ENCODE measurements around the gene ARMC9.
"Not testable (repeated sequence)": the region's sequence is repeated elsewhere in the genome, so short reads cannot be mapped to it uniquely, and the experiment has no call there.

ARMC9 gene

DNA sequence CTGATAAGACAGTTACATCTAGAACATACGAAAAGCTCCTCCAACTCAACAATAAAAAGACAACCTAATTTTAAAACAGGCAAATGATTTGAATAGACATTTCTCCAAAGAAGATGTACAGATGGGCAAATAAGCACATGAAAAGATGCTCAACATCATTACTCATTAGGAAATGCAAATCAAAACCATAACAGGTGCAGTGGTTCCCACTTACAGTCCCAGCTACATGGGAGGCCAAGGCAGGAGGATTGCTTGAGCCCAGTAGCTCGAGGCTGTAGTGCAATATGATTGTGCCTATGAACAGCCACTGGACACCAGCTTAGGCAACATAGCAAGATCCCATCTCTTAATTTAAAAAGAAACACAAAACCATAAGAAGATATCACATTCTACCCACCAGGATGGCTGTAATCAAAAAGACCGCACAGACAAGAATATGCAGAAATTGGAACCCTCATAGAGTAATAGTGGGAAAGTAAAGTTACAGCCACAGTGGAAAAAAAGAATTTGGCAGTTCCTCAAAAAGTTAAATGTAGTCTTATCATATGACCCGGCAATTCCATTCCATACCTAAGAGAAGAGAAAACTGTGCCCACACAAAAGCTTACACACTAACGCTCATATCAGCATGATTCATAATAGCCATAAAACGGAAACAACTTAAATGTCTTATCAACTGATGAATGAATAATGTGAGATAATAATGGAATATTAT lies 30.5 kb upstream of the ARMC9 start:
- no peak for TF ChIP-seq Cebpa-rat (IDR thresholded peaks at IDR 0.05)
- peaks cover 90% of the 10 kb centered on the region for H3K36me3 ChIP-seq
- H3K9me3 ChIP-seq = no peaks in the 10 kb centered on the region
- peaks cover 5% of the 10 kb centered on the region; the same call in 1 of the 2 replicates for H3K4me1 ChIP-seq
- no peak overlapping the region for H3K4me3 ChIP-seq
- H3K4me2 ChIP-seq = no peak overlapping the region
- no peak overlapping the region for H3K9ac ChIP-seq
- H4K20me1 ChIP-seq = no peaks in the 10 kb centered on the region
- H3K27me3 ChIP-seq = no peaks in the 10 kb centered on the region
- H3K27ac ChIP-seq = no peak overlapping the region

DNA sequence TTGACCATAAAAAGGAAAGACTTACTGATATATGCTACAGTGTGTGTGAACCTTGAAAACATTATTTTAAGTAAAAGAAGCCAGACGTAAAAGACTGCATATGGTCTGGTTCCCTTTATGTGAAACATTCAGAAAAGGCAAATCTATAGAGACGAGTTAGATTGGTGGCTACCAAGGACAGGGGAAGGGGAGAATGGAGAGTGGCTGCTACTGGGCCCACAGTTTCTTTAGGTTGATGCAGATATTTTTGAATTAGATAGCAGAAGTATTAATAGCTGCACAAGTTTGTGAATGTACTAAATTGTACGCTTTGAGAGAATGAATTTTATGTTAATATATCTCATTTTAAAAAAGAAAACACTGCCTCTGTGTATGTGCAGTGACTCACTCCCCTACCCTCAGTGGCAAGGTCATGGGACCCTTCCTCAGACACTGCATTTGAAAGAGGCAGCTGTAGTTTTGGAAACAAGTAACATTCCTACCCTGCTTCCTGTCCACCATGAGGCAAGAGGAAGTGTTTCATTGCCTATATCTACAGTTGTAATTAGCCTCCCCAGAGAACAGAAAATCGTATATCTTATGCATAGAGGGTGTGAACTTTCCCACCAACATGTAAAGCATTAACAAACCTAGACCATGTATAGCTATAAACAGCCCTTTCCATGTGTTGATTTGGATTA lies 29.8 kb upstream of the ARMC9 start:
- Histone ChIP-seq H3K4me2 (no peak overlapping the region), H3K27ac (no peak overlapping the region), H4K20me1 (no peaks in the 10 kb centered on the region), H3K4me3 (no peak overlapping the region), H3K9ac (no peak overlapping the region), H3K27me3 (no peaks in the 10 kb centered on the region), H3K36me3 (peaks cover 89% of the 10 kb centered on the region), H3K4me1 (peaks cover 5% of the 10 kb centered on the region; the same call in 1 of the 2 replicates), H3K9me3 (no peaks in the 10 kb centered on the region)
- TF ChIP-seq Cebpa-rat (IDR thresholded peaks at IDR 0.05) = no peak

DNA sequence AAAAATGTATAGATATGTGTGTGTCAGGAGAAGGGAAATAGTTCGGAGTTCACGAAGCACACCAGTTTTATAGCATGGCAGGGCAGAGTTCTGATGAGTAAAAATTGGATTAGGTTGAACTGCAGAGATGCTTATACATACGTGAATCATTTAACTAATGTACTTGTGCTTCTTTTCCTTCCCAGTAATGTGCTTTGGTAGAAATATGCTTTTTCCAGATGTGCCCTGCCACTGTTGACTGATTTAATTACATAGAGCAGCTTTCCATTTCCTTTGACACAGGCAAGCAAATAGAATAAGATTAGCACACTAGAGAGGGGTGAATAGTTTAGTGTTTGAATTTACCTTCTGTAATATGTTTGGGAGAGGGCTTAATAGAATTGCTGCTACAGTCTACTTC lies 28.9 kb upstream of the ARMC9 start:
- no peak overlapping the region for H3K27ac ChIP-seq
- peaks cover 92% of the 10 kb centered on the region for H3K36me3 ChIP-seq
- no peak overlapping the region for H3K9ac ChIP-seq
- H3K4me1 ChIP-seq = peaks cover 5% of the 10 kb centered on the region; the same call in 1 of the 2 replicates
- no peaks in the 10 kb centered on the region for H4K20me1 ChIP-seq
- no peaks in the 10 kb centered on the region for H3K27me3 ChIP-seq
- H3K9me3 ChIP-seq = no peaks in the 10 kb centered on the region
- no peak overlapping the region for H3K4me3 ChIP-seq
- no peak for TF ChIP-seq Cebpa-rat (IDR thresholded peaks at IDR 0.05)
- H3K4me2 ChIP-seq = no peak overlapping the region

DNA sequence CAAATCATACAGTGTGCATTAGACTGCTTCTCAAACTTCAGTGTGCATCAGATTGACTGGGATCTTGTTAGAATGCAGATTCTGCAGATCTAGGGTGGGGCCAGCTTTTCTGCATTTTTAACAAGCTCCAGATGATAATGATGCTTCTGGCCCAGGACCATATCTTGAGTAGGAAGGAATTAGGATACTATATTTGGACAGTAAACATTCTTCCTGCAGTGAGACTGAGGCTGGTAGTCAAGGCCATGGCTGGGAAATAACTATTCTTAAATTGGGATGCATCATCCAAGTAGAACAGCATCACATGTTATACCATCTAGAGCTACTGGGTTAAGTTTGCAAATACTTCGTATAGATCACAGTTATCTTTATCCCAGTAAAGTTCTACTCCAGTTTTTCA lies 28.4 kb upstream of the ARMC9 start:
- H3K27me3 ChIP-seq = no peaks in the 10 kb centered on the region
- peaks cover 5% of the 10 kb centered on the region; the same call in 1 of the 2 replicates for H3K4me1 ChIP-seq
- H3K4me2 ChIP-seq = no peak overlapping the region
- H3K36me3 ChIP-seq = peaks cover 94% of the 10 kb centered on the region
- H3K9ac ChIP-seq = no peak overlapping the region
- no peak for TF ChIP-seq Cebpa-rat (IDR thresholded peaks at IDR 0.05)
- H4K20me1 ChIP-seq = no peaks in the 10 kb centered on the region
- no peak overlapping the region for H3K27ac ChIP-seq
- H3K9me3 ChIP-seq = no peaks in the 10 kb centered on the region
- H3K4me3 ChIP-seq = no peak overlapping the region

DNA sequence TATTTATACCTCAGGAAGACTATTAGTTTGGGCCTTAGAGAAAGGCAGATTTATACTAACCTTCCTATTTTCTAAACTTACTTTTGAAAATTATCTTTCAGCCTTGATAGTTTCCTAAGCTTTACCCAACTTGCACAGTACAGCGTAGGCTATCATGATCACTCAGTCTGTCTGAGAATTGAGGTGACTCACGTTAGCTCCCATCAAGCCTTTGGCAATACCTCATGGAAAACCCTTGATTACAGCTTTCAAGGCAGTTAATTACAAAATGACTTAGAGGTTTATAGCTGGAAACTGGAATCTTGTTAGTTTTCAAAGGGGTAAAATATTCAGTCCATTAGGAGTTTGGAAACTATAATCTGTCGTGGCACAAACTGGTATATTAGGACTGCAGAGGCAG lies 26.4 kb upstream of the ARMC9 start:
- no peaks in the 10 kb centered on the region for H3K9me3 ChIP-seq
- peaks cover 5% of the 10 kb centered on the region; the same call in 1 of the 2 replicates for H3K4me1 ChIP-seq
- H3K36me3 ChIP-seq = peaks cover 93% of the 10 kb centered on the region
- H3K27me3 ChIP-seq = no peaks in the 10 kb centered on the region
- no peak for TF ChIP-seq Cebpa-rat (IDR thresholded peaks at IDR 0.05)
- H3K4me3 ChIP-seq = no peak overlapping the region
- no peak overlapping the region for H3K4me2 ChIP-seq
- no peak overlapping the region for H3K27ac ChIP-seq
- no peak overlapping the region for H3K9ac ChIP-seq
- no peaks in the 10 kb centered on the region for H4K20me1 ChIP-seq

DNA sequence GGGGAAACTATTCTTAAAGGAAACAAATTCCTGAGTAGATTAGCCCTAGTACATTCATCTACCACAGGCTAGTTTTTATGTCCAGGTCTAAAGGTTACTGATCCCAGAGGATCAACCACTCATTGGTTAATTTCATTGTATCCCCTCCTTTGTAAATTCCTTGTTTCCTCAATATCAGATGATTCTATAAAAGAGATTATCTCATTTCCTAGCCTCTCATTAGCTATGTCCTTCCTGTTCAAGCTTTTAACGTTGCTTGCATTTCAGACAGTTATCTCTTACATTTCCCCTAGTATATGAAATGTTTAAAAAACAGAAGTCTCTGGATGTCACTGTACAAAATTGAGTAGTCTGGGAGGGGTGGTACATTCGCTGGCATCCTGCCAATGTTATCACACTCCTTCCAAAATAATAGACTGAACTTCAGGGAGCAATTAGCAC lies 24.2 kb upstream of the ARMC9 start:
- H3K36me3 ChIP-seq = peaks cover 76% of the 10 kb centered on the region
- no peak overlapping the region for H3K4me3 ChIP-seq
- H3K27me3 ChIP-seq = no peaks in the 10 kb centered on the region
- no peaks in the 10 kb centered on the region for H3K9me3 ChIP-seq
- H3K4me2 ChIP-seq = no peak overlapping the region
- no peaks in the 10 kb centered on the region for H4K20me1 ChIP-seq
- no peak overlapping the region for H3K27ac ChIP-seq
- H3K9ac ChIP-seq = no peak overlapping the region
- H3K4me1 ChIP-seq = peaks cover 7% of the 10 kb centered on the region
- no peak for TF ChIP-seq Cebpa-rat (IDR thresholded peaks at IDR 0.05)

DNA sequence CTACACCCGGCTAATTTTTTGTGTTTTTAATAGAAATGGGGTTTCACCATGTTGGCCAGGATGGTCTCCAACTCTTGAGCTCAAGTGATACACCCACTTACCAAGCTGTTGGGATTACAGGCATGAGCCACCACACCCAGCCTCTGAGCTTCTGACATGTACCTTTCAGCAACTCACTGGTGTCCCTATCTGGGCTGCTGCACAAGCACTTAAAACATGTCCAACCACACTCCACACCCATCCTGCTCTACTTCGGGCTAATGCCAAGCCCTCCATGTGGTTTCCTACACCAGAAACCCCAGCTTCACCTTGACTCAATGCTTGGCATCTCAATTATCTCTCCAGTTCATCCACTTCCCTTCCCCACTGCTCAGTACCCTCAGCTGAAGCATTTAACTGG lies 22.4 kb upstream of the ARMC9 start:
- TF ChIP-seq Cebpa-rat (IDR thresholded peaks at IDR 0.05) = no peak
- no peaks in the 10 kb centered on the region for H3K9me3 ChIP-seq
- H3K27me3 ChIP-seq = no peaks in the 10 kb centered on the region
- peaks cover 25% of the 10 kb centered on the region for H3K4me1 ChIP-seq
- H3K4me2 ChIP-seq = no peak overlapping the region
- no peak overlapping the region for H3K27ac ChIP-seq
- H4K20me1 ChIP-seq = no peaks in the 10 kb centered on the region
- H3K9ac ChIP-seq = no peak overlapping the region
- H3K36me3 ChIP-seq = peaks cover 58% of the 10 kb centered on the region
- no peak overlapping the region for H3K4me3 ChIP-seq

DNA sequence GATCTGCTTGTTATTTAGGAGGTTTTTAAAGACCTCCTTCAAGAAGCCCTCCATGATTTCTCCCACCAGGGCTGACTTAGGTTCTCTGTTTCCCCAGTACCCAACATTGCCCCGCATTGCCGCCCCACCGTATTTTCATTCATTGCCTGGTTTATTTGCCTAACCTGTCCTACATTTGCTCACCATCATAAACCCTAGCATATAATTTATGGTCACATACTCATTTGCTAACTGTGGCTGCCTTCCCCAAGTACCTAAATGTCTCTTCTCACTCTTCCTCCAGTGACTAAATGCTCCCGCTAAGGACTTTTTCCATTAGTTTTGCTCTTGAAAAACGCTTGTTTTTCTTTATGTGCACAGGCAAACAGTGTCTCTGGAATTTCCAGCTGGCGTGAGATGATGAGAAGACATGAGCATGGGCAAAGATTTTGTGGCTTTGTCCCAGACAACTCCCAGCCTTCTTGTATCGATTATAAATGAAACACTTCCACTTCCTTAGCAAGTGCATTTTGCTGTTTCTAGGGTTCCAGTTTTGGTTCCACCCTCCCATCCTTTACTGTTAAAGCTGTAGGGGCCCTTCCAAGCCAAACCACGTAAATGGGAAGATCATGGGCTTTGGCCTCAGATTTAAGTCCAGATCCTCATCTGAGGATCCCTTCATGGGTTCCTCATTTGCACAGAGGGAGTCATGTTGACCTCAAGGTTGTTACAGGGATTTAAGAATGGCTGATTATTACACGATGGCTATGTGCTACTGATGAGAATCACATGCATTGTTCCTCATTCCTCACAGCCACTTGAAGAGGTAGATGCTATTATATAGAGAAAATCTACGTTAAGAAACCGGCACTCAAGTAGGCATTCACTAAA lies 21.0 kb upstream of the ARMC9 start:
- no peaks in the 10 kb centered on the region for H3K27me3 ChIP-seq
- H3K9me3 ChIP-seq = no peaks in the 10 kb centered on the region
- peaks cover 45% of the 10 kb centered on the region for H3K36me3 ChIP-seq
- H3K9ac ChIP-seq = no peak overlapping the region
- H3K4me3 ChIP-seq = no peak overlapping the region
- peaks cover 38% of the 10 kb centered on the region for H3K4me1 ChIP-seq
- no peak overlapping the region for H3K27ac ChIP-seq
- TF ChIP-seq Cebpa-rat (IDR thresholded peaks at IDR 0.05) = no peak
- no peak overlapping the region for H3K4me2 ChIP-seq
- no peaks in the 10 kb centered on the region for H4K20me1 ChIP-seq

DNA sequence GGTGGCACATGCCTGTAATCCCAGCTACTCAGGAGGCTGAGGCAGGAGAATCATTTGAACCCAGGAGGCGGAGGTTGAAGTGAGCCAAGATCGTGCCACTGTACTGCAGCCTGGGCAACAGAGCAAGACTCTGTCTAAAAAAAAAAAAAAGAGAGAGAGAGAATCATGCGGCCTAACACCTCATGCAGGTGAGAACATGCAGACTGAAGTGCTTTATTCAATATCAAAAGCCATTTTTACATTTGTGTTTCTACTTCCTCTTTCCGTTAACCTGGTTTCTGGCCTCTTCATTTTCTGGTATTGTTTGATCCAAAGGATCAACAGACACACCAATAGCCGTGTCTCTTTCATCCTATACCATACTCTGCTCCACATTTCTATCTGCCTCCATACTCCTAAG lies 19.6 kb upstream of the ARMC9 start:
- Histone ChIP-seq H3K4me1 (peaks cover 41% of the 10 kb centered on the region), H3K4me2 (peak overlapping the region; percentile 63; the same call in 1 of the 2 replicates), H3K36me3 (peaks cover 34% of the 10 kb centered on the region)
- H3K9me3 ChIP-seq, H3K27ac ChIP-seq, H4K20me1 ChIP-seq, H3K9ac ChIP-seq, H3K4me3 ChIP-seq, H3K27me3 ChIP-seq: not testable (repeated sequence)

All from BLaER1 (cell line).